ENCODE results near the gene PHKB.

The PHKB gene

DNA sequence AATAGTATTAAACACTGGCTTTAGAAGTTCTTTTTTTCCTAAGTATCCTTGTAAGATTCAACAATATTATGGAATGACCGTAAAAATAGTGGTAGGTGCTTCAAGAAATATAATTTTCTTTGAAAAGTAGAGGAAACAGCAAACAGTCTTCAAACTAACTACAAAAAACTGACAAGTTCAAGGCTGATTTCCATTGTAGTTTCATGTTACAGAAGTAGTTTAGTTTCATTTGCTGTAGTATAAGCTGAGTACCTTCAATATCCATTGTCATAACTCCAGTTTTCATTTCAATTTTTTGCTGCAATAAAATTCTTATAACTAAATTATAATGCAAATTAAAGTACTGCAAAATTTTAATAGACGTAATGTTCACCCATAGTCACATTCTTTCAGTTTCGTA, 19.3 kb downstream of the PHKB start:
- TF ChIP-seq TCF12 (IDR thresholded peaks at IDR 0.05; ENCODE audit: low read depth) = no peak
- TF ChIP-seq CREB1 (IDR thresholded peaks at IDR 0.05; ENCODE audit: low read depth) = no peak
- no peak for TF ChIP-seq NFIC (IDR thresholded peaks at IDR 0.05)
- TF ChIP-seq, protein P1, sequence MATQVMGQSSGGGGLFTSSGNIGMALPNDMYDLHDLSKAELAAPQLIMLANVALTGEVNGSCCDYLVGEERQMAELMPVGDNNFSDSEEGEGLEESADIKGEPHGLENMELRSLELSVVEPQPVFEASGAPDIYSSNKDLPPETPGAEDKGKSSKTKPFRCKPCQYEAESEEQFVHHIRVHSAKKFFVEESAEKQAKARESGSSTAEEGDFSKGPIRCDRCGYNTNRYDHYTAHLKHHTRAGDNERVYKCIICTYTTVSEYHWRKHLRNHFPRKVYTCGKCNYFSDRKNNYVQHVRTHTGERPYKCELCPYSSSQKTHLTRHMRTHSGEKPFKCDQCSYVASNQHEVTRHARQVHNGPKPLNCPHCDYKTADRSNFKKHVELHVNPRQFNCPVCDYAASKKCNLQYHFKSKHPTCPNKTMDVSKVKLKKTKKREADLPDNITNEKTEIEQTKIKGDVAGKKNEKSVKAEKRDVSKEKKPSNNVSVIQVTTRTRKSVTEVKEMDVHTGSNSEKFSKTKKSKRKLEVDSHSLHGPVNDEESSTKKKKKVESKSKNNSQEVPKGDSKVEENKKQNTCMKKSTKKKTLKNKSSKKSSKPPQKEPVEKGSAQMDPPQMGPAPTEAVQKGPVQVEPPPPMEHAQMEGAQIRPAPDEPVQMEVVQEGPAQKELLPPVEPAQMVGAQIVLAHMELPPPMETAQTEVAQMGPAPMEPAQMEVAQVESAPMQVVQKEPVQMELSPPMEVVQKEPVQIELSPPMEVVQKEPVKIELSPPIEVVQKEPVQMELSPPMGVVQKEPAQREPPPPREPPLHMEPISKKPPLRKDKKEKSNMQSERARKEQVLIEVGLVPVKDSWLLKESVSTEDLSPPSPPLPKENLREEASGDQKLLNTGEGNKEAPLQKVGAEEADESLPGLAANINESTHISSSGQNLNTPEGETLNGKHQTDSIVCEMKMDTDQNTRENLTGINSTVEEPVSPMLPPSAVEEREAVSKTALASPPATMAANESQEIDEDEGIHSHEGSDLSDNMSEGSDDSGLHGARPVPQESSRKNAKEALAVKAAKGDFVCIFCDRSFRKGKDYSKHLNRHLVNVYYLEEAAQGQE (IDR thresholded peaks at IDR 0.05; ENCODE audit: low read depth) = no peak
- TF ChIP-seq EP300 (IDR thresholded peaks at IDR 0.05; ENCODE audit: borderline replicate concordance) = no peak
- no peak for TF ChIP-seq CEBPB (IDR thresholded peaks at IDR 0.05)
- TF ChIP-seq YY1 (IDR thresholded peaks at IDR 0.05; ENCODE audit: low read depth) = no peak
- no peak for TF ChIP-seq ZBTB7A (IDR thresholded peaks at IDR 0.05; ENCODE audit: low read depth)
- TF ChIP-seq, protein P2, sequence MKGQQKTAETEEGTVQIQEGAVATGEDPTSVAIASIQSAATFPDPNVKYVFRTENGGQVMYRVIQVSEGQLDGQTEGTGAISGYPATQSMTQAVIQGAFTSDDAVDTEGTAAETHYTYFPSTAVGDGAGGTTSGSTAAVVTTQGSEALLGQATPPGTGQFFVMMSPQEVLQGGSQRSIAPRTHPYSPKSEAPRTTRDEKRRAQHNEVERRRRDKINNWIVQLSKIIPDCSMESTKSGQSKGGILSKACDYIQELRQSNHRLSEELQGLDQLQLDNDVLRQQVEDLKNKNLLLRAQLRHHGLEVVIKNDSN (IDR thresholded peaks at IDR 0.05) = no peak
- TF ChIP-seq RAD21 (IDR thresholded peaks at IDR 0.05; ENCODE audit: low read depth) = no peak
- no peak for TF ChIP-seq EGR1 (IDR thresholded peaks at IDR 0.05)
- TF ChIP-seq TEAD4 (IDR thresholded peaks at IDR 0.05) = no peak
- no peak for TF ChIP-seq TAF1 (IDR thresholded peaks at IDR 0.05; ENCODE audit: low read depth)
- no peak for TF ChIP-seq FOXM1 (IDR thresholded peaks at IDR 0.05; ENCODE audit: borderline replicate concordance, low read depth)

GRCh38 chr16:47481698-47482374, 20.7 kb downstream of the PHKB start:
- TF ChIP-seq ZBTB7A (IDR thresholded peaks at IDR 0.05; ENCODE audit: low read depth) = no peak
- TF ChIP-seq TCF12 (IDR thresholded peaks at IDR 0.05; ENCODE audit: low read depth) = no peak
- no peak for TF ChIP-seq RAD21 (IDR thresholded peaks at IDR 0.05; ENCODE audit: low read depth)
- TF ChIP-seq TAF1 (IDR thresholded peaks at IDR 0.05; ENCODE audit: low read depth) = no peak

GRCh38 chr16:47483616-47484015, 22.5 kb downstream of the PHKB start:
- TF ChIP-seq TCF12 (IDR thresholded peaks at IDR 0.05; ENCODE audit: low read depth) (no peak), CEBPB (IDR thresholded peaks at IDR 0.05) (no peak), ZBTB7A (IDR thresholded peaks at IDR 0.05; ENCODE audit: low read depth) (no peak), NFIC (IDR thresholded peaks at IDR 0.05) (no peak), TEAD4 (IDR thresholded peaks at IDR 0.05) (no peak), CREB1 (IDR thresholded peaks at IDR 0.05; ENCODE audit: low read depth) (no peak), FOXM1 (IDR thresholded peaks at IDR 0.05; ENCODE audit: borderline replicate concordance, low read depth) (no peak), TAF1 (IDR thresholded peaks at IDR 0.05; ENCODE audit: low read depth) (no peak), YY1 (IDR thresholded peaks at IDR 0.05; ENCODE audit: low read depth) (no peak), RAD21 (IDR thresholded peaks at IDR 0.05; ENCODE audit: low read depth) (no peak), EP300 (IDR thresholded peaks at IDR 0.05; ENCODE audit: borderline replicate concordance) (no peak), MAX (IDR thresholded peaks at IDR 0.05) (no peak), EGR1 (IDR thresholded peaks at IDR 0.05) (no peak)
- TF ChIP-seq, protein P1 (IDR thresholded peaks at IDR 0.05; ENCODE audit: low read depth) = no peak
- TF ChIP-seq, protein P2 (IDR thresholded peaks at IDR 0.05) = no peak

DNA sequence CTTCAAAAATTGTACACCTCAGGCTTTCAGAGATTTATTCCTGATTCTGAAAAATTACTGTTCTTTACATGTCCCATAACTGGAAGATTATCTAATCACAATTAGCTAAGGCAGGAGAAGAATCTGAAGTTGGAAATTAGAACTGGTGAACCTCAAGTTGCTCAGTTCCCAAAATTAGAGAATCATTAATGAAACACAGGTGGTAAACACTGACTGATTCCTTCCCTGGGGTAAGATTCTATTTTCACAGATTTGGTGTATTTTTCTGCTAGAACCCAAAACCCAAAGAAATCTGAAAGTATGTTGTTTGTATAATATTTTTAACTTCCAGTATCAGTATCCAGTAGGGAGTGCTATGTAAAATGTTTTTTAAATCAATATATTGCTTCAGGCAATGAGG, 25.7 kb downstream of the PHKB start:
- no peak for TF ChIP-seq TCF12 (IDR thresholded peaks at IDR 0.05; ENCODE audit: low read depth)
- TF ChIP-seq TEAD4 (IDR thresholded peaks at IDR 0.05) = no peak
- TF ChIP-seq, protein P2 (IDR thresholded peaks at IDR 0.05) = no peak

DNA sequence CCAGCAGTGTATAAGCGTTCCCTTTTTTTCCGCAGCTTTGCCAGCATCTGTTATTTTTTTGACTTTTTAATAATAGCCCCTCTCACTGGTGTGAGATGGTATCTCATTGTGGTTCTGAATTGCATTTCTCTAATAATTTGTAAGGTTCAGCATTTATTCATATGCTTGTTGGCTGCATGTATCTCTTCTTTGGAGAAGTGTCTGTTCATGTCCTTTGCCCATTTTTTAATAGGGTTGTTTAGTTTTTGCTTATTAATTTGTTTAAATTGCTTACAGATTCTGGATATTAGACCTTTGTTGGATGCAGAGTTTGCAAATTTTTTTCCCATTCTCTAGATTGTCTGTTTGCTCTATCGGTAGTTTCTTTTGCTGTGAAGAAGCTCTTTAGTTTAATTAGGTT, 26.9 kb downstream of the PHKB start:
- TF ChIP-seq TAF1 (IDR thresholded peaks at IDR 0.05; ENCODE audit: low read depth) (no peak), NFIC (IDR thresholded peaks at IDR 0.05) (no peak), CEBPB (IDR thresholded peaks at IDR 0.05) (no peak)

DNA sequence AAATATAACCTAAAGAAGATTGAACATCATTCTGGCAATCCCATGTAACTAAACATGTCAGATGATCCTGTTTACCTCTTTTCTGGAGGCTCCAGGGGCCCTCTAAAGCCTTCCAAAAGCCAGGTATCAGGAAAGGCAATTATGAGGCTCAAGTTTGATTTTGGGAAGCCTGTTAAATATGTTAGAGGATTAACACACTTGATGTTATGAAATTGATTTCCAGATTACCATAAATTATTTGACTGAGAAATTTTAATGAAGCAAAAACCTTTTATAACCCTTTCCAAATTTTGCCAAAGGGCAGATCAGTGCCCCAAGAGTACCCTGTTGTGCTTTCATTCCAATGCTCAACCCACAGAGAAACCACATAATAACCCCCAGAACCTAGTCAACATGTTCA, 29.3 kb downstream of the PHKB start:
- TF ChIP-seq CREB1 (IDR thresholded peaks at IDR 0.05; ENCODE audit: low read depth) (no peak), MAX (IDR thresholded peaks at IDR 0.05) (no peak), FOXM1 (IDR thresholded peaks at IDR 0.05; ENCODE audit: borderline replicate concordance, low read depth) (no peak), NFIC (IDR thresholded peaks at IDR 0.05) (no peak), TCF12 (IDR thresholded peaks at IDR 0.05; ENCODE audit: low read depth) (no peak), EGR1 (IDR thresholded peaks at IDR 0.05) (no peak), TAF1 (IDR thresholded peaks at IDR 0.05; ENCODE audit: low read depth) (no peak), YY1 (IDR thresholded peaks at IDR 0.05; ENCODE audit: low read depth) (no peak), TEAD4 (IDR thresholded peaks at IDR 0.05) (no peak), RAD21 (IDR thresholded peaks at IDR 0.05; ENCODE audit: low read depth) (no peak), ZBTB7A (IDR thresholded peaks at IDR 0.05; ENCODE audit: low read depth) (no peak), EP300 (IDR thresholded peaks at IDR 0.05; ENCODE audit: borderline replicate concordance) (no peak), CEBPB (IDR thresholded peaks at IDR 0.05) (no peak)
- TF ChIP-seq, protein P1 (IDR thresholded peaks at IDR 0.05; ENCODE audit: low read depth) = no peak
- TF ChIP-seq, protein P2 (IDR thresholded peaks at IDR 0.05) = no peak
